Measurements from ENCODE around the gene ECHS1.
A peak's percentile ranks its signal among the peaks of the same experiment; 100 is the strongest.
"Not testable (repeated sequence)": the region's sequence is repeated elsewhere in the genome, so short reads cannot be mapped to it uniquely, and the experiment has no call there.

The ECHS1 gene

GRCh38 chr10:133378251-133379096 is 5.3 kb upstream of the ECHS1 start:
- peak; percentile 21 for DNase-seq (ENCODE audit: low read depth)
- peak overlapping the region; percentile 63 for H3K4me3 ChIP-seq (ENCODE audit: control insufficient read depth, low read depth, low read length)
- TF ChIP-seq CTCF (conservative IDR thresholded peaks at IDR 0.05; ENCODE audit: control insufficient read depth, insufficient read depth, low read depth, low read length) = no peak

GRCh38 chr10:133377818-133378250 is 4.7 kb upstream of the ECHS1 start:
- TF ChIP-seq CTCF (conservative IDR thresholded peaks at IDR 0.05; ENCODE audit: control insufficient read depth, insufficient read depth, low read depth, low read length) = no peak
- no peak for DNase-seq (ENCODE audit: low read depth)
- H3K4me3 ChIP-seq (ENCODE audit: control insufficient read depth, low read depth, low read length) = peak overlapping the region; percentile 63

- TF ChIP-seq CTCF (conservative IDR thresholded peaks at IDR 0.05; ENCODE audit: control insufficient read depth, insufficient read depth, low read depth, low read length) = no peak
- no peak overlapping the region for H3K4me3 ChIP-seq (ENCODE audit: control insufficient read depth, low read depth, low read length)
- no peak for DNase-seq (ENCODE audit: low read depth)
These were observed 4.1 kb upstream of the ECHS1 start for GRCh38 chr10:133377025-133377817.

- H3K4me3 ChIP-seq (ENCODE audit: control insufficient read depth, low read depth, low read length); DNase-seq (ENCODE audit: low read depth): not testable (repeated sequence)
These were observed 3.0 kb upstream of the ECHS1 start for GRCh38 chr10:133376183-133376582.

- TF ChIP-seq CTCF (conservative IDR thresholded peaks at IDR 0.05; ENCODE audit: control insufficient read depth, insufficient read depth, low read depth, low read length) = no peak
- no peak for DNase-seq (ENCODE audit: low read depth)
- no peak overlapping the region for H3K4me3 ChIP-seq (ENCODE audit: control insufficient read depth, low read depth, low read length)
These were observed 2.4 kb upstream of the ECHS1 start for GRCh38 chr10:133375357-133376115.

- TF ChIP-seq CTCF (conservative IDR thresholded peaks at IDR 0.05; ENCODE audit: control insufficient read depth, insufficient read depth, low read depth, low read length) = no peak
- no peak for DNase-seq (ENCODE audit: low read depth)
- H3K4me3 ChIP-seq (ENCODE audit: control insufficient read depth, low read depth, low read length) = peak overlapping the region; percentile 73
These were observed 647 bp downstream of the ECHS1 start for GRCh38 chr10:133372507-133372906.

All from fibroblast of mammary gland (primary cell).